Activated CD4-positive, alpha-beta T cell treated with anti-CD3 and anti-CD28 coated beads, Interleukin-2, amount 50 U/mL, for 4 hours (primary cell): ENCODE data around the gene KCNK18.
"Not testable (repeated sequence)": the region's sequence is repeated elsewhere in the genome, so short reads cannot be mapped to it uniquely, and the experiment has no call there.

ENCODE experiments used
- DNase-seq, 2 experiments: peaks; one replicate each; pipeline ENCODE4 v3.0.0-alpha.2; 2020

The KCNK18 gene

GRCh38 chr10:117174439-117175214 lies 22.7 kb upstream of the KCNK18 start:
- DNase-seq: peak; percentile 83 to 86

- DNase-seq: no peak
Observed at GRCh38 chr10:117175215-117175900, 21.9 kb upstream of the KCNK18 start.

GRCh38 chr10:117175901-117176534 lies 21.3 kb upstream of the KCNK18 start:
- peak; percentile 74 to 75 for DNase-seq

GRCh38 chr10:117178190-117178589 lies 19.1 kb upstream of the KCNK18 start:
- no peak for DNase-seq

- DNase-seq: no peak
Observed at GRCh38 chr10:117184296-117184695, 13.0 kb upstream of the KCNK18 start.

GRCh38 chr10:117184821-117185220 lies 12.5 kb upstream of the KCNK18 start:
- no peak for DNase-seq

- DNase-seq: not testable (repeated sequence)
Observed at GRCh38 chr10:117185817-117186216, 11.5 kb upstream of the KCNK18 start.

- no peak for DNase-seq
Observed at GRCh38 chr10:117186832-117187615, 10.3 kb upstream of the KCNK18 start.

GRCh38 chr10:117188371-117188770 lies 8.9 kb upstream of the KCNK18 start:
- DNase-seq: no peak

- DNase-seq: no peak
Observed at GRCh38 chr10:117189557-117189956, 7.7 kb upstream of the KCNK18 start.

- DNase-seq: no peak
Observed at GRCh38 chr10:117198088-117198487, 799 bp downstream of the KCNK18 start.

GRCh38 chr10:117201826-117202225 lies 4.5 kb downstream of the KCNK18 start:
- DNase-seq: no peak

- DNase-seq: no peak
Observed at GRCh38 chr10:117204316-117204715, 7.0 kb downstream of the KCNK18 start.

GRCh38 chr10:117212176-117212575 lies 14.9 kb downstream of the KCNK18 start:
- DNase-seq: no peak

- no peak for DNase-seq
Observed at GRCh38 chr10:117214401-117214800, 17.1 kb downstream of the KCNK18 start.

- DNase-seq: no peak
Observed at GRCh38 chr10:117215079-117215478, 17.8 kb downstream of the KCNK18 start.

GRCh38 chr10:117216028-117216427 lies 18.7 kb downstream of the KCNK18 start:
- DNase-seq: no peak

GRCh38 chr10:117216611-117217195 lies 19.4 kb downstream of the KCNK18 start:
- peak; percentile 55 to 56 for DNase-seq

GRCh38 chr10:117217196-117217761 lies 20.0 kb downstream of the KCNK18 start:
- DNase-seq: no peak

GRCh38 chr10:117218654-117219053 lies 21.4 kb downstream of the KCNK18 start:
- no peak for DNase-seq

GRCh38 chr10:117221156-117221711 lies 23.9 kb downstream of the KCNK18 start:
- no peak for DNase-seq

GRCh38 chr10:117222552-117222951 lies 25.3 kb downstream of the KCNK18 start:
- no peak for DNase-seq
